WTC11 (cell line): Measurements from ENCODE around the gene OCEL1. TPM values are rescaled to one million over a fixed set of nuclear protein-coding genes. Genes with fewer than 3 reads are reported as not detected.

Source experiments
- ATAC-seq: fragments of 200-7000 bp; cut with Tn5 transposase; 2 replicates; pipeline ENCODE4 v1.10.0; 2021; ENCODE audit warnings: mild to moderate bottlenecking, moderate library complexity
- CTCF ChIA-PET: fragments of 300-600 bp; sonication (Branson Sonifier 250); formaldehyde crosslinking; loops from one replicate; lab custom pipeline; 2021; ENCODE audit warnings: antibody characterized with exemption; lab: Charles Lee
- POLR2A ChIA-PET: fragments of 350-600 bp; sonication (Branson Sonifier 250); formaldehyde crosslinking; loops from one replicate; lab custom pipeline; 2021; ENCODE audit warnings: antibody characterized with exemption; lab: Charles Lee
- DNase-seq: peaks from one replicate; pipeline ENCODE4 v3.0.0; 2021; ENCODE audit warnings: low spot score
- H3K27ac Mint-ChIP-seq: 2 replicates; pipeline ENCODE4 v1.8.0; 2021; ENCODE audit warnings: mixed read lengths
- H3K27me3 Mint-ChIP-seq: 2 replicates; pipeline ENCODE4 v1.8.0; 2021; ENCODE audit warnings: low read depth, mild to moderate bottlenecking, moderate library complexity, mixed read lengths
- H3K36me3 Mint-ChIP-seq: 2 replicates; pipeline ENCODE4 v1.8.0; 2021; ENCODE audit warnings: mixed read lengths
- H3K4me1 Mint-ChIP-seq: 2 replicates; pipeline ENCODE4 v1.8.0; 2022; ENCODE audit warnings: mixed read lengths
- H3K4me3 Mint-ChIP-seq: 2 replicates; pipeline ENCODE4 v1.8.0; 2021; ENCODE audit warnings: mild to moderate bottlenecking, moderate library complexity, mixed read lengths
- H3K9me3 Mint-ChIP-seq: 2 replicates; pipeline ENCODE4 v1.8.0; 2021; ENCODE audit warnings: mixed read lengths
- ARID4B ChIP-seq: sonication (generic); formaldehyde crosslinking; IDR thresholded peaks from 2 replicates; pipeline ENCODE4 v1.8.0; 2023; ENCODE audit warnings: missing genetic modification reagents, mild to moderate bottlenecking, borderline replicate concordance
- CBFB ChIP-seq: sonication (generic); formaldehyde crosslinking; IDR thresholded peaks from 2 replicates; pipeline ENCODE4 v1.8.1; 2022; ENCODE audit warnings: mild to moderate bottlenecking, low read depth, missing genetic modification reagents
- CREB1 ChIP-seq: sonication (generic); formaldehyde crosslinking; IDR thresholded peaks from 2 replicates; pipeline ENCODE4 v1.8.0; 2023; ENCODE audit warnings: mild to moderate bottlenecking, missing genetic modification reagents
- CREM ChIP-seq: sonication (generic); formaldehyde crosslinking; IDR thresholded peaks from 2 replicates; pipeline ENCODE4 v1.8.1; 2022; ENCODE audit warnings: mild to moderate bottlenecking, missing genetic modification reagents, moderate library complexity
- CTCF ChIP-seq: fragments of 200-600 bp; IDR thresholded peaks from 2 replicates; pipeline ENCODE4 v1.8.0; 2022; ENCODE audit warnings: antibody characterized with exemption
- EMX1 ChIP-seq: fragments of 250-450 bp; sonication (Bioruptor Pico); IDR thresholded peaks from 2 replicates; pipeline ENCODE4 v1.8.0; 2021; ENCODE audit warnings: mild to moderate bottlenecking
- ETV6 ChIP-seq: sonication (generic); formaldehyde crosslinking; IDR thresholded peaks from 2 replicates; pipeline ENCODE4 v1.8.1; 2022; ENCODE audit warnings: mild to moderate bottlenecking, missing genetic modification reagents
- FOXK1 ChIP-seq: sonication (generic); formaldehyde crosslinking; IDR thresholded peaks from 2 replicates; pipeline ENCODE4 v1.8.0; 2022; ENCODE audit warnings: mild to moderate bottlenecking, moderate library complexity, missing genetic modification reagents
- FOXP4 ChIP-seq: sonication (generic); formaldehyde crosslinking; IDR thresholded peaks from 2 replicates; pipeline ENCODE4 v1.8.0; 2022; ENCODE audit warnings: mild to moderate bottlenecking, missing genetic modification reagents
- GABPB1 ChIP-seq: sonication (generic); formaldehyde crosslinking; IDR thresholded peaks from 2 replicates; pipeline ENCODE4 v1.8.1; 2023; ENCODE audit warnings: mild to moderate bottlenecking, missing genetic modification reagents
- GTF2I ChIP-seq: fragments of 250-450 bp; sonication (Bioruptor Pico); conservative IDR thresholded peaks from 2 replicates; pipeline ENCODE4 v1.4.0; 2021; ENCODE audit warnings: mild to moderate bottlenecking
- PRRX2 ChIP-seq: fragments of 250-450 bp; sonication (Bioruptor Pico); IDR thresholded peaks from 2 replicates; pipeline ENCODE4 v1.8.0; 2021; ENCODE audit warnings: mild to moderate bottlenecking
- RELA ChIP-seq: sonication (generic); formaldehyde crosslinking; IDR thresholded peaks from 2 replicates; pipeline ENCODE4 v1.8.1; 2022; ENCODE audit warnings: missing genetic modification reagents, mild to moderate bottlenecking, borderline replicate concordance
- RORB ChIP-seq: fragments of 250-450 bp; sonication (Bioruptor Pico); IDR thresholded peaks from 2 replicates; pipeline ENCODE4 v1.9.0; 2021; ENCODE audit warnings: mild to moderate bottlenecking
- SP1 ChIP-seq: sonication (generic); formaldehyde crosslinking; conservative IDR thresholded peaks from 2 replicates; pipeline ENCODE4 v1.8.1; 2022; ENCODE audit warnings: missing genetic modification reagents
- USF1 ChIP-seq: sonication (generic); formaldehyde crosslinking; IDR thresholded peaks from 2 replicates; pipeline ENCODE4 v1.8.0; 2022; ENCODE audit warnings: mild to moderate bottlenecking, missing genetic modification reagents
- USF2 ChIP-seq: sonication (generic); formaldehyde crosslinking; IDR thresholded peaks from 2 replicates; pipeline ENCODE4 v1.8.1; 2023; ENCODE audit warnings: mild to moderate bottlenecking, missing genetic modification reagents, moderate library complexity
- ZNF121 ChIP-seq: sonication (generic); formaldehyde crosslinking; IDR thresholded peaks from 2 replicates; pipeline ENCODE4 v1.8.0; 2023; ENCODE audit warnings: missing genetic modification reagents
- ZNF396 ChIP-seq: fragments of 250-450 bp; sonication (Bioruptor Pico); IDR thresholded peaks from 2 replicates; pipeline ENCODE4 v1.8.0; 2021; ENCODE audit warnings: mild to moderate bottlenecking, moderate library complexity, borderline replicate concordance
- ZSCAN18 ChIP-seq: fragments of 250-450 bp; sonication (Bioruptor Pico); IDR thresholded peaks from 2 replicates; pipeline ENCODE4 v2.1.2; 2022; ENCODE audit warnings: mild to moderate bottlenecking, moderate library complexity
- total RNA-seq: library from RNA; stranded (reverse); gene quantifications from 3 replicates; pipeline ENCODE4 v1.2.3, GENCODE V29; 2021

The OCEL1 gene
- total RNA-seq, 1 experiment from 2014 or later: 34.0 TPM

- ChIA-PET CTCF (interaction anchor here (0.6 to 1.8 kb wide), 7 partner anchors 9 to 59 kb away, joined by 3 to 5 read pairs (median 4); no protein-coding TSS in a partner anchor), POLR2A (interaction anchor here (1.8 to 3.9 kb wide), 3 partner anchors 16 to 49 kb away, joined by 5 to 11 read pairs (median 5); partner anchors contain the start of genes OCEL1 and USE1)
- ATAC-seq: peak; percentile 3; the same call in 1 of the 2 replicates
- peak within 1 kb of the TSS; percentile 61 for H3K4me3 Mint-ChIP-seq
- H3K27me3 Mint-ChIP-seq: peaks cover 7% of the 10 kb centered on the region
- peak within 1 kb of the TSS; percentile 100 for H3K27ac Mint-ChIP-seq
- TF ChIP-seq ZNF396 (CRISPR knock-in tag) (no peak), ZNF121 (peak; percentile 79), FOXP4 (CRISPR knock-in tag) (peak; percentile 15; the same call in 1 of the 2 replicates), GABPB1 (CRISPR knock-in tag) (no peak), USF1 (CRISPR knock-in tag) (peak; percentile 88), SP1 (0 out of 2 replicates have a peak, but pooled peaks have one; percentile 42), RELA (CRISPR knock-in tag) (no peak), FOXK1 (peak; percentile 87; the same call in 1 of the 2 replicates), CREM (no peak), USF2 (peak; percentile 92), GTF2I (CRISPR knock-in tag) (0 out of 2 replicates have a peak, but pooled peaks have one; percentile 2), CTCF (no peak)
- peaks cover 11% of the 10 kb centered on the region for H3K36me3 Mint-ChIP-seq
- peaks cover 7% of the 10 kb centered on the region for H3K9me3 Mint-ChIP-seq
- peaks cover 25% of the 10 kb centered on the region for H3K4me1 Mint-ChIP-seq
- DNase-seq: peak; percentile 71
Measured at GRCh38 chr19:17264641-17264979, 38.6 kb downstream of the OCEL1 start, which contains the start of gene USHBP1. Gene USHBP1 (minus strand): TSS chr19:17264745. CDS start chr19:17264299, 446 bp downstream.

GRCh38 chr19:17266026-17266425, 40.0 kb downstream of the OCEL1 start:
- ATAC-seq (no peak), DNase-seq (no peak)
- ChIA-PET CTCF (interaction anchor here (1.2 to 3.0 kb wide), 6 partner anchors 16 to 230 kb away, joined by 4 to 9 read pairs (median 6); partner anchors contain the start of genes ANKLE1, MRPL34 and USE1), POLR2A (interaction anchor here (1.0 to 3.9 kb wide), 4 partner anchors 18 to 67 kb away, joined by 3 to 11 read pairs (median 6); no protein-coding TSS in a partner anchor)
- Mint-ChIP-seq H3K27me3 (no peaks in the 10 kb centered on the region), H3K27ac (no peak overlapping the region), H3K4me1 (peaks cover 21% of the 10 kb centered on the region), H3K36me3 (peaks cover 11% of the 10 kb centered on the region), H3K4me3 (no peak overlapping the region), H3K9me3 (no peaks in the 10 kb centered on the region; the same call in 1 of the 2 replicates)
- TF ChIP-seq CREB1 (CRISPR knock-in tag) (no peak), EMX1 (no peak), ARID4B (CRISPR knock-in tag) (no peak), ZSCAN18 (CRISPR knock-in tag) (no peak), RORB (CRISPR knock-in tag) (no peak), USF2 (no peak), ETV6 (CRISPR knock-in tag) (no peak), PRRX2 (CRISPR knock-in tag) (no peak), CBFB (CRISPR knock-in tag) (no peak)
